AG09309 (cell line): ENCODE measurements around the gene MYT1.

Source experiments
- DNase-seq: peaks from one replicate; pipeline ENCODE4 v3.0.0-alpha.2; 2010; ENCODE audit warnings: low read depth
- H3K4me3 ChIP-seq: 2 replicates; pipeline ENCODE4 v1.5.1; 2011; ENCODE audit warnings: mild to moderate bottlenecking, low read depth, low read length, moderate library complexity; ENCODE audit not compliant: control insufficient read depth
- CTCF ChIP-seq: IDR thresholded peaks from 2 replicates; pipeline ENCODE4 v1.5.1; 2011; ENCODE audit warnings: mild to moderate bottlenecking, low read depth, low read length, inconsistent platforms; ENCODE audit not compliant: insufficient read depth, control insufficient read depth; ENCODE audit errors: missing control alignments

The MYT1 gene

GRCh38 chr20:64240243-64241015 is 76.2 kb downstream of the MYT1 start:
- TF ChIP-seq CTCF, result no peak
- no peak overlapping the region for H3K4me3 ChIP-seq
- DNase-seq, result no peak

- TF ChIP-seq CTCF, result no peak
- H3K4me3 ChIP-seq, result no peak overlapping the region
- no peak for DNase-seq
Measured at GRCh38 chr20:64241061-64241460, 76.8 kb downstream of the MYT1 start.

DNA sequence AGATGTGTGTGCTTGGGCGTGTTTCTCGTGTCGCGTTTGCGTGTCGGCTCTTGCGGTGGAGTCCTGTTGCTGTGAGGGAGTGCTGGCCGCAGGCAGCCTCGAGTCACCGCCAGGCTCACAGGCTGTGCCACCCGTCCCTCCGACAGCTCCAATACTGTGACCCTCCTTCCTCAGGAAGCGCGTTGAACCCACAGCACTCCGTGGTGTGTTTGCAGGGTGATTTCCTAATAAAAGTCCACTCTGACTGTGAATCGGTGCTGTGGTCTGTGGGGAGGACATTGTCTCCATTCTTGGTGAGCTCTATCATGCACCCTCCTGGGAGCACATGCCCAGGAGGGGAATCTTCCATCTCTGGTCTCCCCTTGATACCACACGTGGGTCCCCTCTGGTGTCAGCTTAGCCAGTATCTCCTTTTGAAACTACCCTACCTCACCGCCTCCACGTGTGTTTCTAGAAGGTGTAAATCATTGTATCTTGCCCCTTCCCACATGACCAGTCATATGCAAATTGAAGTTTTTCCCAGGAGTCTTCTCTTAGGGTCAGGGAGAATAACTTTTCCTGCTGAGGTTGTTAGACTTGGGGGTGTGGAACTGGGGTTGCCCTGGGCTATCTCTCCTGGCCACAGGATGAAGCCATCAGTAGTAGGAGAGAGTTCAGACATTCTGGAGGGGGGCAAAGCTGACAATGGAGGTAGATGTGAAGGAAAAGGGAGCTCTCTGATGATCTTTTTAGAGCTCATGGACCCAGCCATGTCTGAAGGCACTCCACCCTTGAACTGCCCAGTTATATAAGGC is 77.9 kb downstream of the MYT1 start:
- H3K4me3 ChIP-seq, result no peak overlapping the region
- DNase-seq, result no peak
- no peak for TF ChIP-seq CTCF

DNA sequence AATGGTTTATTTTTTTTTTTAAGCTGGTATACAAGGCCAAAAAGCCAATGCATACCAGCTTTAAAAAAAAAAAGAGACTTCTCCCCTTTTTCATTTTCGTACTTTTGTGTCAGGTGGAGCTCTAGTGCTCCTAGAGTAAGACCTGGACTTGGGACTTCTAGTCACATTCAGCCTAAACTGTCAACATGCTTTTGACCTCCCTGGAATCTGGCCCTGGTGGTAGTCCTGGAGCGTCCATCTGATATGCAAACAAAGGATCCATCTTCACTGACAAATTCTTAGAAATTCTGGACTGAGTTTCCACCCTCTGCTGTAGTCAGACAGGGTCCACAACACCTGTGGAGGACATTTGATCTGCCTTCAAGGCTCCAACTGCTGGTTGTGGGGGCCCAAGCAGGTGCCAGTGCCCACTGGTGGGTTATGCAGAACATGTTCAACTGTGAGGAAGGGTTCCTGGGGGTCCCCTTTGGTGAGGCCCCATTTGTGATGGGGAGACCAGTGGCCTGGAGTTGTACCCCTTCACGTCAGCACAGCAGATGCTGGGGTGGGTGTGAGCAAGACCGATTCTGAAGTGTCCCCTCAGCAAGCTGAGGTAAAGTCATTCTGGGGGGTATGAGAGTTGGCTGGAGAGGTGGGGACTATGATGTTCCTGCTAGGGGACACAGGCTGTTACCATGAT is 78.7 kb downstream of the MYT1 start:
- no peak for DNase-seq
- TF ChIP-seq CTCF, result no peak
- no peak overlapping the region for H3K4me3 ChIP-seq

DNA sequence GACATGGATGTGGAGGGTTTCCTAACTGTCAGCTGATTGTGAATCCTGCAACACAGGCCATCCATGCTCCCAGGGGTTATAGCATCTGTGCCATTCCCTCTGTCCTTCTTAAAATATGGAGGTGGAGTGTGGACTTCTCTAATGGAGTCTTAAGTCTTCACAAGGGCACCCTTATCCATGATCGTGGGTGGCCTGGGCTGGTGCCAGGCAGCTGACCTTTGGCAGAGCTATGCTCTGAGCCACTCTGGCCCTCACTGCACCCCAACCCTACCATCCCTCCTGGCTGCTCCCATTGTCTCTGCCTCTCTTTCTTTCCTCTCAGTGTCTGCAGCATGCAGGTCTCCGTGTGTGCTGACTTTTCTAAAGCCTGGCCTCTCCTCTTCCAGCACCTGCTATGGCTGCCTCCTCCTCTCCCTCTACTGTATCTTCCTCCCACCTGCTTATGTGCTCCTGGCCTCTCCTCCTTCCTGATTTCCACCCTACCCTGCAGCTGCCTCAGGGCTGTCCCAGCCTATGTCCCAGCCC is 80.1 kb downstream of the MYT1 start:
- DNase-seq, result no peak
- no peak for TF ChIP-seq CTCF
- H3K4me3 ChIP-seq, result no peak overlapping the region

DNA sequence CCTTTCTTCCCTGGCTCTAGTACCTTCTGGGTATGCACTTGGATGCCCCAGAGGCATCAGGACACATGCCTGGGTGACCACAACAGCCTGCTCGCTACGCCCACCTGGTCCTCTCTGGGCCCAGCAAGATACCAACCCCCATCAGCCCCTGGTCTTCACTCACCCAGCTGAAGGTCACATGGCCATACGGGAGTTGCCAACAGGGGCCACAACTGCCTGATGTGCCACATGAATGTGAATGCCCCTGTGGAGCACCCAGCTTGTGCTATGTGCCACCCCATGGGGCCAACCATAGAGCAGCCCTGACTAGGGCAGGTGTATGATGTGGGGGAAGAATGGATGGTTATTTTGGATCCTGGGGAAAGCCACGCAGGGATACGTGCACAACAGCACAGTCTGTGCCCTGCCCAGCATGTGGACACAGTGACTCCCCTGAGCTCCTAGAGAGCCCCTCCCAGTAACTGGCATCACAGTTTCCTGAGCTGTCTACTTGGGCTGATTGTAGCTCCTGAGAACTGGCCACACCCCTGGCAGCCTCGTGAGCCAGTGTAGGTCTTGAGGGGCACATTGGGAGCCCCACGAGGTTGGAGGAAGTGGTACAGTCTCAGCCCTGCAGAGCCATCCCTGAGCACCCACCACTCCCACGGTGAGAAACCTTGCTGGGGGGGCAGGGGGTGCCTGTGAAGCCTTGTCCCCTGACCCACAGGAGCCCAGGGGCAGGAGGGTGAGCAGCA is 80.8 kb downstream of the MYT1 start:
- no peak for TF ChIP-seq CTCF
- DNase-seq, result no peak
- no peak overlapping the region for H3K4me3 ChIP-seq
